Islet of Langerhans (tissue), 1 donor: ENCODE data around the gene HNRNPL.
"Not testable (repeated sequence)": the region's sequence is repeated elsewhere in the genome, so short reads cannot be mapped to it uniquely, and the experiment has no call there.

Experiments used
- FAIRE-seq: peaks from one replicate; lab custom pipeline; 2011; peaks lifted over from hg19 to GRCh38; lab: Jason Lieb, UNC

HNRNPL gene

GRCh38 chr19:38869836-38870607, 20.2 kb upstream of the HNRNPL start:
- no peak for FAIRE-seq

GRCh38 chr19:38869160-38869835, 19.5 kb upstream of the HNRNPL start:
- FAIRE-seq, result no peak

- no peak for FAIRE-seq
Observed at GRCh38 chr19:38868551-38868950, 18.8 kb upstream of the HNRNPL start.

- no peak for FAIRE-seq
Observed at GRCh38 chr19:38867171-38867780, 17.5 kb upstream of the HNRNPL start.

GRCh38 chr19:38862321-38863059, 12.7 kb upstream of the HNRNPL start:
- no peak for FAIRE-seq

- FAIRE-seq, result no peak
Observed at GRCh38 chr19:38861368-38861767, 11.6 kb upstream of the HNRNPL start.

- not testable (repeated sequence) for FAIRE-seq
Observed at GRCh38 chr19:38859631-38860204, 9.9 kb upstream of the HNRNPL start.

GRCh38 chr19:38856813-38857212, 7.0 kb upstream of the HNRNPL start:
- no peak for FAIRE-seq

GRCh38 chr19:38855751-38856150, 6.0 kb upstream of the HNRNPL start:
- FAIRE-seq, result not testable (repeated sequence)

- FAIRE-seq, result not testable (repeated sequence)
Observed at GRCh38 chr19:38854961-38855360, 5.2 kb upstream of the HNRNPL start.

- no peak for FAIRE-seq
Observed at GRCh38 chr19:38853214-38853613, 3.4 kb upstream of the HNRNPL start.

- FAIRE-seq, result no peak
Observed at GRCh38 chr19:38852231-38853044, 2.7 kb upstream of the HNRNPL start.

GRCh38 chr19:38851622-38852230, 1.9 kb upstream of the HNRNPL start:
- no peak for FAIRE-seq

- no peak for FAIRE-seq
Observed at GRCh38 chr19:38850976-38851621, 1.3 kb upstream of the HNRNPL start.

GRCh38 chr19:38850436-38850975, 720 bp upstream of the HNRNPL start:
- FAIRE-seq, result peak; percentile 99

- no peak for FAIRE-seq
Observed at GRCh38 chr19:38849147-38849859, 483 bp downstream of the HNRNPL start.

- no peak for FAIRE-seq
Observed at GRCh38 chr19:38848299-38849146, 1.3 kb downstream of the HNRNPL start.

- FAIRE-seq, result no peak
Observed at GRCh38 chr19:38846097-38846496, 3.7 kb downstream of the HNRNPL start.
